ENCODE data around the gene TMEM273.

The TMEM273 gene

GRCh38 chr10:49160814-49161213 lies 27.4 kb downstream of the TMEM273 start:
- no peak overlapping the region for H4K91ac ChIP-seq (ENCODE audit: low read length)
- H3K27ac ChIP-seq (ENCODE audit: low read length, poor library complexity, severe bottlenecking) = no peak overlapping the region
- no peak for DNase-seq
- no peak overlapping the region for H3K23ac ChIP-seq (ENCODE audit: low read length in 2 of 2)
- H2AFZ ChIP-seq (ENCODE audit: low read depth, low read length) = no peak overlapping the region
- WGBS = 85% methylated on average over 4 of the region's 5 CpGs
- no peak overlapping the region for H3K14ac ChIP-seq (ENCODE audit: low read length in 2 of 2)
- H2BK5ac ChIP-seq (ENCODE audit: low read depth, low read length, poor library complexity, severe bottlenecking) = no peak overlapping the region
- no peaks in the 10 kb centered on the region for H3K79me1 ChIP-seq (replicated peaks; ENCODE audit: low read length, poor library complexity, severe bottlenecking)
- no peak overlapping the region for H3K9ac ChIP-seq (ENCODE audit: low read length)
- no peak overlapping the region for H3K4me3 ChIP-seq (ENCODE audit: insufficient read depth in 1 of 2, low read depth in 1 of 2, low read length in 2 of 2)
- H2BK15ac ChIP-seq (ENCODE audit: low read depth, poor library complexity, severe bottlenecking) = no peak overlapping the region
- H3K27me3 ChIP-seq (ENCODE audit: control insufficient read depth in 1 of 2, insufficient read depth in 1 of 2, low read length in 2 of 2) = peaks cover 0 to 6% of the 10 kb centered on the region in 2 experiments
- H2BK120ac ChIP-seq (ENCODE audit: low read depth, low read length) = no peak overlapping the region
- no peak overlapping the region for H3K18ac ChIP-seq (ENCODE audit: low read depth in 1 of 2, low read length in 2 of 2)
- H3K4me1 ChIP-seq (ENCODE audit: control insufficient read depth, insufficient read depth, low read depth, low read length) = peaks cover 3% of the 10 kb centered on the region
- no peak overlapping the region for H3K4ac ChIP-seq (ENCODE audit: low read depth in 1 of 2, low read length in 2 of 2)
- H3K4me2 ChIP-seq (ENCODE audit: low read length, poor library complexity, severe bottlenecking) = no peak overlapping the region
- no peak overlapping the region for H2AK5ac ChIP-seq (ENCODE audit: low read length, severe bottlenecking)
- no peak overlapping the region for H4K8ac ChIP-seq (ENCODE audit: low read length)
- H2BK12ac ChIP-seq (ENCODE audit: low read length in 2 of 2) = no peak overlapping the region
- H3K9me3 ChIP-seq (ENCODE audit: control insufficient read depth, low read length) = no peaks in the 10 kb centered on the region
- H3K36me3 ChIP-seq (ENCODE audit: control insufficient read depth in 1 of 2, insufficient read depth in 2 of 2, low read depth in 1 of 2, low read length in 2 of 2) = no peaks in the 10 kb centered on the region

GRCh38 chr10:49160110-49160509 lies 28.1 kb downstream of the TMEM273 start:
- H3K27ac ChIP-seq (ENCODE audit: low read length, poor library complexity, severe bottlenecking) = no peak overlapping the region
- H3K14ac ChIP-seq (ENCODE audit: low read length in 2 of 2) = no peak overlapping the region
- no peak overlapping the region for H4K91ac ChIP-seq (ENCODE audit: low read length)
- no peak overlapping the region for H2BK15ac ChIP-seq (ENCODE audit: low read depth, poor library complexity, severe bottlenecking)
- no peak overlapping the region for H2BK5ac ChIP-seq (ENCODE audit: low read depth, low read length, poor library complexity, severe bottlenecking)
- H3K23ac ChIP-seq (ENCODE audit: low read length in 2 of 2) = no peak overlapping the region
- H3K27me3 ChIP-seq (ENCODE audit: control insufficient read depth in 1 of 2, insufficient read depth in 1 of 2, low read length in 2 of 2) = peaks cover 0 to 6% of the 10 kb centered on the region in 2 experiments
- no peak overlapping the region for H2BK12ac ChIP-seq (ENCODE audit: low read length in 2 of 2)
- H3K4me3 ChIP-seq (ENCODE audit: insufficient read depth in 1 of 2, low read depth in 1 of 2, low read length in 2 of 2) = no peak overlapping the region
- H4K8ac ChIP-seq (ENCODE audit: low read length) = no peak overlapping the region
- no peak overlapping the region for H2AK5ac ChIP-seq (ENCODE audit: low read length, severe bottlenecking)
- H2AFZ ChIP-seq (ENCODE audit: low read depth, low read length) = no peak overlapping the region
- peaks cover 3% of the 10 kb centered on the region for H3K4me1 ChIP-seq (ENCODE audit: control insufficient read depth, insufficient read depth, low read depth, low read length)
- H3K4ac ChIP-seq (ENCODE audit: low read depth in 1 of 2, low read length in 2 of 2) = no peak overlapping the region
- H2BK120ac ChIP-seq (ENCODE audit: low read depth, low read length) = no peak overlapping the region
- no peak for DNase-seq
- no peak overlapping the region for H3K4me2 ChIP-seq (ENCODE audit: low read length, poor library complexity, severe bottlenecking)
- H3K9me3 ChIP-seq (ENCODE audit: control insufficient read depth, low read length) = no peaks in the 10 kb centered on the region
- H3K18ac ChIP-seq (ENCODE audit: low read depth in 1 of 2, low read length in 2 of 2) = no peak overlapping the region
- H3K36me3 ChIP-seq (ENCODE audit: control insufficient read depth in 1 of 2, insufficient read depth in 2 of 2, low read depth in 1 of 2, low read length in 2 of 2) = no peaks in the 10 kb centered on the region
- H3K79me1 ChIP-seq (replicated peaks; ENCODE audit: low read length, poor library complexity, severe bottlenecking) = no peaks in the 10 kb centered on the region
- 69% methylated on average over 3 of the region's 5 CpGs for WGBS
- no peak overlapping the region for H3K9ac ChIP-seq (ENCODE audit: low read length)

- no peak overlapping the region for H2AFZ ChIP-seq (ENCODE audit: low read depth, low read length)
- peaks cover 0 to 6% of the 10 kb centered on the region in 2 experiments for H3K27me3 ChIP-seq (ENCODE audit: control insufficient read depth in 1 of 2, insufficient read depth in 1 of 2, low read length in 2 of 2)
- H3K27ac ChIP-seq (ENCODE audit: low read length, poor library complexity, severe bottlenecking) = no peak overlapping the region
- H3K9me3 ChIP-seq (ENCODE audit: control insufficient read depth, low read length) = no peaks in the 10 kb centered on the region
- H3K4me1 ChIP-seq (ENCODE audit: control insufficient read depth, insufficient read depth, low read depth, low read length) = peaks cover 3% of the 10 kb centered on the region
- no peak for DNase-seq
- no peak overlapping the region for H4K91ac ChIP-seq (ENCODE audit: low read length)
- no peak overlapping the region for H3K4me2 ChIP-seq (ENCODE audit: low read length, poor library complexity, severe bottlenecking)
- no CpG with 5 or more reads among the region's 3 CpGs for WGBS
- no peak overlapping the region for H2AK5ac ChIP-seq (ENCODE audit: low read length, severe bottlenecking)
- no peak overlapping the region for H3K4me3 ChIP-seq (ENCODE audit: insufficient read depth in 1 of 2, low read depth in 1 of 2, low read length in 2 of 2)
- H2BK12ac ChIP-seq (ENCODE audit: low read length in 2 of 2) = no peak overlapping the region
- H3K9ac ChIP-seq (ENCODE audit: low read length) = no peak overlapping the region
- no peak overlapping the region for H2BK120ac ChIP-seq (ENCODE audit: low read depth, low read length)
- no peaks in the 10 kb centered on the region for H3K79me1 ChIP-seq (replicated peaks; ENCODE audit: low read length, poor library complexity, severe bottlenecking)
- H4K8ac ChIP-seq (ENCODE audit: low read length) = no peak overlapping the region
- H2BK5ac ChIP-seq (ENCODE audit: low read depth, low read length, poor library complexity, severe bottlenecking) = no peak overlapping the region
- H3K36me3 ChIP-seq (ENCODE audit: control insufficient read depth in 1 of 2, insufficient read depth in 2 of 2, low read depth in 1 of 2, low read length in 2 of 2) = no peaks in the 10 kb centered on the region
- H3K14ac ChIP-seq (ENCODE audit: low read length in 2 of 2) = no peak overlapping the region
- no peak overlapping the region for H3K4ac ChIP-seq (ENCODE audit: low read depth in 1 of 2, low read length in 2 of 2)
- no peak overlapping the region for H2BK15ac ChIP-seq (ENCODE audit: low read depth, poor library complexity, severe bottlenecking)
- H3K18ac ChIP-seq (ENCODE audit: low read depth in 1 of 2, low read length in 2 of 2) = no peak overlapping the region
- H3K23ac ChIP-seq (ENCODE audit: low read length in 2 of 2) = no peak overlapping the region
Observed at GRCh38 chr10:49158915-49159314, 29.3 kb downstream of the TMEM273 start.

- Histone ChIP-seq H2BK5ac (ENCODE audit: low read depth, low read length, poor library complexity, severe bottlenecking) (no peak overlapping the region), H2BK12ac (ENCODE audit: low read length in 2 of 2) (no peak overlapping the region), H2BK15ac (ENCODE audit: low read depth, poor library complexity, severe bottlenecking) (no peak overlapping the region), H3K4me2 (ENCODE audit: low read length, poor library complexity, severe bottlenecking) (no peak overlapping the region), H3K79me1 (replicated peaks; ENCODE audit: low read length, poor library complexity, severe bottlenecking) (no peaks in the 10 kb centered on the region), H3K9me3 (ENCODE audit: control insufficient read depth, low read length) (no peaks in the 10 kb centered on the region), H2BK120ac (ENCODE audit: low read depth, low read length) (no peak overlapping the region), H3K27ac (ENCODE audit: low read length, poor library complexity, severe bottlenecking) (no peak overlapping the region), H3K4me3 (ENCODE audit: insufficient read depth in 1 of 2, low read depth in 1 of 2, low read length in 2 of 2) (no peak overlapping the region), H3K23ac (ENCODE audit: low read length in 2 of 2) (no peak overlapping the region), H3K18ac (ENCODE audit: low read depth in 1 of 2, low read length in 2 of 2) (no peak overlapping the region), H4K8ac (ENCODE audit: low read length) (no peak overlapping the region), H3K36me3 (ENCODE audit: control insufficient read depth in 1 of 2, insufficient read depth in 2 of 2, low read depth in 1 of 2, low read length in 2 of 2) (no peaks in the 10 kb centered on the region), H3K4ac (ENCODE audit: low read depth in 1 of 2, low read length in 2 of 2) (no peak overlapping the region), H2AK5ac (ENCODE audit: low read length, severe bottlenecking) (no peak overlapping the region), H3K27me3 (ENCODE audit: control insufficient read depth in 1 of 2, insufficient read depth in 1 of 2, low read length in 2 of 2) (peaks cover 0 to 6% of the 10 kb centered on the region in 2 experiments), H3K4me1 (ENCODE audit: control insufficient read depth, insufficient read depth, low read depth, low read length) (peaks cover 2% of the 10 kb centered on the region), H3K14ac (ENCODE audit: low read length in 2 of 2) (no peak overlapping the region), H2AFZ (ENCODE audit: low read depth, low read length) (no peak overlapping the region), H3K9ac (ENCODE audit: low read length) (no peak overlapping the region), H4K91ac (ENCODE audit: low read length) (no peak overlapping the region)
- WGBS = 56% methylated on average over 4 of the region's 7 CpGs
- DNase-seq = no peak
Observed at GRCh38 chr10:49158404-49158803, 29.8 kb downstream of the TMEM273 start.

All from mesenchymal stem cell (in vitro differentiated cells and primary cell).